HG03354 (cell line): ENCODE data around the gene ZSCAN20.
A peak's percentile ranks its signal among the peaks of the same experiment; 100 is the strongest.

Source experiments
- ATAC-seq: cut with Tn5 transposase; IDR thresholded peaks from one replicate; pipeline ENCODE4 v1.9.1; 2021; ENCODE audit warnings: mild to moderate bottlenecking; ENCODE audit not compliant: unreplicated experiment, poor library complexity, severe bottlenecking

Gene ZSCAN20

DNA sequence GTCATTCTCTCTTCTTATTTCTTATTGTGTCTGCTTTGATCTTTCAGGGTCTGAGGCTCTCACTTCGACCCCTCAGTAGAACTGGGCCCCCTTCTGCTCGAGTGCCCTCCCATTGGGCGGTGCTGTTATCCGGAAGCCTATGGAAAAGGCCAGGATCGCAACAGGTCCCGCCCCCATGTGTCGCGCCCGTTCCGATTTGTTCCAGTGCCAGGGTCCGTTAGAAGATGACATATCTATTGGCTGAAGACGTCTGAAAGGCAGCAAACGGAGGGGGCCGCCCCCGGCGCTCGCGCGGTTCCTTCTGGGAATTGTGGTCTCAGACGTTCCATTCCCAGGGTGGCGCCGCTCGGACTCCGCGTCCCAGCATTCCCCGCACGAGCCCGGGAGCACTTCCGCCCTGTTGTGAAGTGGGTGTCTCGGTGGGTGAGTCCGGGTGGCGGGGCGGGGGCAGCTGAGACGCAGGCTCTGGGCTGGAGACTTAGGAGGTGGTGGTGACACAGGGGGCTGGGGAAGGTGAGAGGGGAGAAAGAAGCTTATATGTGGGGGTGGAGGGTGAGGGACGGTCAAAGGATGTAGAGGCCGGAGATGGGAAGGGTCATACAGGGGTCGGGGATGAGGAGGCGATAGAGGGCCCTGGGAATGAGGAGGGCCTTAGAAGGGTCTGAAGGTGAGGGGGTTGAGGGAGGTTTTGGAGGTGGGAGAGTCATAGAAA lies at the start of gene ZSCAN20:
Gene ZSCAN20, plus strand, starts transcription at position 377 of the 712 bp plus-strand sequence. CDS start 6,644 bp downstream, outside the sequence.
- peak; percentile 97 for ATAC-seq

DNA sequence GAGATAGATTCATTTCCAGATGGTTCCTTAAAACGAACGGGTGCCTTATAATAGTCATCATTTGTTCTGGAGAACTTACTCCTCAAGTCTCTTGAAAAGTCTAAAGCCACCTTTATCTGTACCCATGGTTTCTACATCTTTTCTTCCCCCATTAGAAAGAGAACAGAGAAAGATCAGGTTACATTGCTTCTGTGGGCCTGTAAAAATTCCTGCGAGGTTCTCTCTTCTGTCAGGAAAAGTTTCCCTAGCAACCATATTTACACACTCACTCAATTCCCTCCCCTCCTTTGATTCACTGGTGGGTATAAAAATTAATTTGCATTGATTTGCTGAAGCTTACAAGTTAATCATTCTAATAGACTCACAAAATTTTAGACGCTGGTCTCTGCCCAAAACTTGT lies 48.2 kb upstream of the ZSCAN20 start:
- no peak for ATAC-seq

DNA sequence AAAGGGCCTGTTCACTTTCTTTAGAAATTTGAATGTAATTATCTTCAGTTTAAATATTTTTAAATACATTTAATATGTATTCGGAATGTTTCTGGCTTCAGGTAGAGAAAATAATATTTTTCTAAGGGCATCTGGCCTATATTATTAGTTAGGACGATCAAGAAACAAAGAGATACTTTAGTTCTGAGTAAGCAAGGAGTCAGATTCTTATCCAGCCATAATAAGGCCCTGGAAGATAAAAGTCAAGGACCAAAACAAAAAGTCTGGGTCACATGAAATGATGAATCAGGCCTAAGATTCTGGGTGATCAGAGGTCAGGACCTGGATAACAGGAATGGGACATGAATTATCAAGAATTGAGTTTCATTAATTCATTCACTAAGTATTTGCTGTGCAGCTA lies 47.8 kb upstream of the ZSCAN20 start:
- ATAC-seq, result no peak

- no peak for ATAC-seq
These were observed 46.5 kb upstream of the ZSCAN20 start for GRCh38 chr1:33425900-33426299.

DNA sequence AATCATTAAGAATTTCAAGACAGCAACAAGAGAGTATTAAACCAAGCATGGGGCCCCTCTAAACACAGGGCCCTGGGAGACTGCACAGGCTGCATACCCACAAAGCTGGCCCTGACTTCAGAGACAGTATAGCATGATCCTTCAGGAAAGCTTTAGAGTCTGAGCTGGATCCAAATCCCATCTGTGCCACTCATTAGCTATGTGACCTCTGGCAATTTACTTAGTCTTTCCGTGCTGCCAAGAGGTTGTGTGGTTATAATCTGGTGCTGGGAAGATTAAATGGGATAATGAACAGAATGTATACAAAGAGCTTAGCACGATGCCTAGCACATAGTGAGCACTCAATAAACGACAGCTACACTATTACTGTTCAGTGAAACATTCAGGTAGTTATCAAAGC lies 45.5 kb upstream of the ZSCAN20 start:
- ATAC-seq, result no peak

GRCh38 chr1:33428661-33429060 lies 43.8 kb upstream of the ZSCAN20 start:
- ATAC-seq, result no peak

- no peak for ATAC-seq
These were observed 43.1 kb upstream of the ZSCAN20 start for GRCh38 chr1:33429332-33429731.

DNA sequence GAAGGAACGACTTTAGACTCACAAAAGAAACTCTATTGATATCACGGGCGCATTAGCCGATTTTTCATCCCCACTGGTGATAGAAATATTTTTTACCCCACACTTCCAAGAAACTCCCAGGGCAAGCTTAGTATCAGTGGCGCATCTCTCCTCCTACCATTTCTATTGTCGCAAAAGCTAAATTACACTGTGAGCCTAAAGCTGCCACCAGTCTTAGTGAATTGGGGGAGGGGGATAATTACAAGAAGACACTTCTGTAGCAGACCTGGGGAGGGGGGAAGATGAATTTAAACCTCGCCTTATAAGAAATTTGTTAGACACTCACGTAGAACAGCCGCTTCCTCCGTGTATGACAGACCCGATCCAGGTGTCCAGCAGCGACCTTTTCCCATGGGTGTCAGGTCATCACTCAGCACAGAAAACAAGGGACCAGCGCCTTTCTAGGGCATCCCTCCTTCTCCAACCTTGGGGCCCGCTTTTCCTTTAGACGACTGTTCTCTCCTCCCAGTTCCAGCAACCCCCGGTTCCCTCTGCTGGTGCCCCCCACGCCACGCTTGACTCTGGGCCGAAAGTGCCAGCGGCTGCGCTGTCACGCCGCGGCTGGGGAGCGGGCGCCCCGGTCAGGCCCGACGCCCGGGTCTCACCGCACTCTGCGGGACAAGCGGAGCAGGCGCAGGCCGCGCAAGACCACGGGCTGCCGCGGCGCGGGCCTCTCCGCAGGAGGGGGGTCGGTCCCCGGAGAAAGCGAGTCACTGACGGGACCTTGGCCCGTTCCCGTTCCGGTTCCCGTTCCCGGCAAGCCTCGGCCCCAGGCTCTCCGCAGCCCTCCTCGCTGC lies 42.4 kb upstream of the ZSCAN20 start:
- ATAC-seq, result peak; percentile 19

DNA sequence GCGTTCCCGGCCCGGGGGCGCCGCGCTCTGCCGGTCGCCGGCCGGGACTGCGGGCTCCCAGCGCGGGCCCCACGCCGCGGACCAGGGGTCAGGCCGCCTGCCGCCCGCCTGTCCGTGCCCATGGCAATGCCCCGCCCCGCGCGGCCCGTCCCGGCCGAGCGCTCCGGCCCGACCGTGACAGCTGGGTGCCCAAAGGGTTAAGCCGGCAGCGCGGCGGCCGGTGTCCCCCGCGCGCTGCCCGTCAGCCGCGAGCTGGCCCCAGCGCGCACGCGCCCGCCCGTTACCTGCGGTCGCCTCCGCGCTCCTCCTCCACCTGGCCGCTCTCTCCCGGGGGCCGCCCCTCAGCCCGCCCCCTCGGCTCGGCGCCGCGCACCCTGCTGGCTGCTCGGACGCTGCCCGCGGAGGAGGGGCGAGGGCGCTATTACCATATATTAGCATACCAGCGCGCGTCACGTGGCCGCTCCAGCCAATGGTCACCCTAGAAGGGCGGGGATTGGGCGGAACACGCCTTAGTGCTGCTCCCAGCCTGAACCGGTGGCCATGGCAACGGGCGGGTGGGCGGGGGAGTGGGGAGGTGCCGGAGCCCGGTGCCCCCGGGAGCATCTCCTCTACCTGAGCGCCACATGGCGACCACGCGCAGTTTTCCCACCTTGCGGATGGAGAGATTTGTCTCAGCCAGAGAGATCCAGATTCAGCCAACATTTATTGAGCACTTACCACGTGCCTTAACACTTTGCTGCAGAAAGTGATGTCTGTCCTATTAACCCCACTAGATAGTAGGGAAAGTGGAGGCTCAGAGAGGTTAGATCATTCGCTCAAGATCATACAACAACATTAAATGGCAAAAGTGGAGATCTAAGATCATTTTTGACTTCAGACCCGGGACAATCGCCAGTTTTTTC lies 41.5 kb upstream of the ZSCAN20 start, which contains the start of gene PHC2:
Gene PHC2, minus strand, starts transcription at position 404 of the 902 bp plus-strand sequence. CDS start 55,556 bp downstream, outside the sequence.
- peak; percentile 95 for ATAC-seq

DNA sequence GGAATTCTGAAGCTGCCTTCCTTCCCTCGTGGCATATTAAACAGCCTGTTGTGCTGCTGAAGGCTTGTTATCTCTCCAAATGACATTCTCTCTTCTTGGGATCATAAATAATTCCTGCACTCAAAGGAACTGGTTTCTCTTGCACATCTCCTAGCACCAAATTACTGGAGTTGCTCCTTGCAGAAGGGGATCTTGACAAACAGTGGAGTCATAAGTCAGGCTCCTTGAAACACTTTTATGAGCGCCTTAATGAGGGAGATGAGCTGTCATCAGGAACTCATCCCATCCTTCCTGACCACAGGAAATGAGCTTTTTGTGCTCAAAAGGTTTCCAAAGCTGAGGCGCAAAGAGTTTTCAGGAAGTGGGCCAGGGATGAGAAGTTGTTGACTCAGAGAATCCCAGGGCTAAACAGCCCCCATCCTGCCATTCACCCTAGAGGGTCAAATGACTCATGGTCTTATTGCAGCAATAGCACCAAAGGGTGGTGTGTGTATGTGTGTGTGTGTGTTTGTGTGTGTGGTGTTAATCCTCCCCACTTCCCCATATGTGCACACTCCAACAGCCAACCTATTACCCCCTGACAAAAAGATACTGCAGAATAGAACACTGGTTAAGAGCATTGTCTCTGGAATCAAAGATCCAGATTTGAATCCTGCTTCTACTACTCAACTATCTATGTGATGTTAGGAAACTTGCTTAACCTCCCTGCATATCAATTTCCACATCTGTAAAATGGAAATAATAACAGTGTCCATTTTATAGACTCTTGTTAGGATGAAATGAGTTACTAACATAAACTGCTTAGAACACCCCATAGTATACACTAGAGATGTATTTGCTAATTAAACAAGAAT lies 38.7 kb upstream of the ZSCAN20 start:
- ATAC-seq, result no peak

- ATAC-seq, result no peak
These were observed 38.1 kb upstream of the ZSCAN20 start for GRCh38 chr1:33434363-33434750.

DNA sequence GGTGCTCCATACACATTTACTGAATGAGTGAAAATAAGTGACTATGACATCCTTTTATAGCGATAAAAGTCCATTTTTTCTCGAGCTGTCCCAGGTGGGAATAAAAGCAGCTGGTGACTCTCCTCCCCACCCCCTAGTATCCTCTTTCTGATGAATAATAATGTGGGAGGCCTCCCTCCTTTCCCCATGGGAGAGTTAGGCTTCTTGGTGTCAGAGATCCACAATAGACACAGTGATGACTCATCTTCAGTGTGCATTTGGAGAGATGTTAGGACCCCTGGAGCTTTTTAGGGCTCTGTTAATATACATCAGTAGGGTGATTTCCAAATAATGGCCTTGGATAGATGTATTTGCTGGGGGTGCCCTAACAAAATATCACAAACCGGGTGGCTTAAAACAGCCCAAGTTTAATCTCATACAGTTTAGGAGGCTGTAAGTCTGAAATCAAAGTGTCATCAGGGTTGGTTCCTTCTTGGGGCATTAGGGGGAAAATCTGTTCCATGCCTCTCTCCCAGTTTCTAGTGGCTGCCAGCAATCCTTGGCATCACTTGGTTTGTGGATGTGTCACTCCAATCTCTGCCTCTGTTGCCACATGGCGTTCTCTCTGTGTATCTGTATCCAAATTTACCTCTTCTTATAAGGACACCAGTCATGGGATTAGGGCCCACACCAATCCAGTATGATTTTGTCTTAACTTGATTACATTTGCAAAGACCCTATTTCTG lies 37.2 kb upstream of the ZSCAN20 start:
- no peak for ATAC-seq

GRCh38 chr1:33436557-33437285 lies 35.7 kb upstream of the ZSCAN20 start:
- no peak for ATAC-seq

DNA sequence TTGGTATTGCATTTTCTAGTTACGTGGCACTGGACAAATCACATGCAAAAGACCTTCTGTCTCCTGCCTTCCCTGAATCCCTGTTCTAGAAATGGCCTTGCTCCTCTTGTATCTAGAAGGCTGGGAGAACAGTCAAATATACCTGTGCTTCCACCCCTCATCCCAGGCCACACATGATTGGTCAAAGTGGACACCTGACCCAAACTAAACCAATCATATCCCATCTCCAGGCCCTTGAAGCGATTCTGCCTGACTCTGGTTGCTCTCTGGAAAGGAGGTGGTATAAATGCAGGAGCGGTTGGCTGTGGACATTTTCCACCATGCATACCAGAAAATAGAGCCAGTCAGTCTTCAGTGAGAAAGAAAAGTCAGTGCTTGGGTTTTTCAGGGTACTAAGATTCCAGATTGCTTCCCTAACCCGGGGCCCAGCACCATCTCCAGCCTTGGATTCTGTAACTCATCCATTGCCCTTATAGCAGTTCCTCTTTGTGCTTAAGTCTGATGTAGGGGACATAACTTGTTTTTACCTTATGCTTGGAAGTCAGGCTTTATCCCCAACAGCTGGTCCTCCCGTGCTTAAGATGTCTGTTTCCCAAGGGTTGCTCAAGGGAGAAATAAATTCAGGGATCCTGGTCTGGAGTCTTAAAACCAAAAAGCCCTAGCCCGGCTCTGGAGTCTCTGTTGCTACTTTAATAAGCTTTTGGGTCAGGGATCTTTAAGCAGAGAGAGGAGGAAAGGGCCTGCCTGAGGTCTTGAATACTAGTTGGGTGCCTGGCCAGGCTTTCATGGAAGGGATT lies 33.9 kb upstream of the ZSCAN20 start:
- no peak for ATAC-seq

GRCh38 chr1:33439662-33440061 lies 32.8 kb upstream of the ZSCAN20 start:
- ATAC-seq, result no peak

DNA sequence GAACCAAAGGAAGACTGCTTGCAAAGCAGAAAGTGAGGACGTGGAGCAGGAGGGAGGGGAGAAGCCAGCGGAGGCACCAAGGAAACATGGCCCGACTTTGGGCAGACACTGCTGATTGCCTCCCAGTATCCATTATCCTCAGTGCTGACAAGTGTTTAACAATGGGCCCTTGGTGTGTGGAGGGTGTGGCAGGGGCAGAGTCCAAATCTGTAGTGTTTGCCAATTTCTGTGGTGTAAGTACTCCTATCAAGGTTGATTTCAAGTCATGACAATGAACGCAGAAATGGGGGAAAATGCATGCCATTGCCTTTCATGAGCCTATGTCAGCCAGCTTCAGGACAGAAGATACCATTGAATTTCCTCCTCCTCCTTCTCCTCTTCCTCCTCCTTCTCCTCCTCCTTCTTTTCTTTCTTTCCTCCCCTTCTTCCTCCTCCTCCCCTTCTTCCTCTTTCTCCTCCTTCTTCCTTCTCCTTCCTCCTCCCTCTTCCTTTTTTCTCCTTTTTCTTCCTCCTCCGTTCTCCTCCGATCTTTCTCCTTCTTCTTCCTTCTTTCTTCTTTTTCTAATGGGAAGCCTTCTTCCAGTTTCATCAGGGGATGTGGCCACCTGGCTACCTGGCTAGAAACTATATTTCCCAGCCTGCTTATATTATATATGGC lies 31.2 kb upstream of the ZSCAN20 start:
- ATAC-seq, result no peak

DNA sequence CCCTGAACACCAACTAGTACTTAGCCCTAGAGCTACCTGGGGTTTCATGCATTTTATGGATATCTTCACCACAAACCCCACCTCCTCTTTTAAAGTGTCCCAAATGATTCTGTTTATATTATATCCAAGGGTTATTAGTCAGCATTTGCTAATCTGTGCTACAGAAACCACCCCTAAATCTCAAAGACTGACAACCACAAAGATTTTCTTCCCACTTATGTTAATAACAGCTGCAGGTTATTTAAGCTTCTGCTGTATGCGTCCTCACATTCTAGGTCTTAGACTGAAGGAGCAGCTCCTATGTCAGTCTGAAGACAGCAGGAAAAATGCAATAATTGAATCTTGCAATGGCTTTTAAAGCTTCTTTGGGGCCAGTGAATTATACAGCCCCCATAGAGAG lies 30.3 kb upstream of the ZSCAN20 start:
- no peak for ATAC-seq
